Measurements from ENCODE around the gene ARHGAP5.

ARHGAP5 gene

DNA sequence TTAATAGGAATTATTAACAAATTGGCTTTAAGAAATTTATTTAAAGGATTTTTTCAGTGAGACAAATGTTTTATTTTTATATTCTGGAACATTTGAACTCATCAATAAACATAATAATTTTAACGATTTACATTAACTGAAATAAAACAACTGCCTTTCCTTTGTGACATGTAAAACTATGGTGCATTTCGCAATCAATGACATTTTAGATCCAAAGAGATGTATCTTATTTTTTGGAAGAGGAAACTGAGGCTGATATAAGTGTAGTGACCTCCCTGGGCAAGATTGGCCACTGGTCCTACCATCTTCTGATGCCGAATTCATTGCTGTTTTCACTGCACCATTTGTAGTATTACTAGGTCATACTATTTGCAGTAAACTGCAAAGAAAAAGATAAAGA is 128.4 kb downstream of the ARHGAP5 start:
- peaks cover 6% of the 10 kb centered on the region for H3K4me1 ChIP-seq (ENCODE audit: insufficient read depth, poor library complexity, severe bottlenecking)
- no peaks in the 10 kb centered on the region for H3K36me3 ChIP-seq (ENCODE audit: low read depth)
- no peak overlapping the region for H3K27ac ChIP-seq (ENCODE audit: poor library complexity, severe bottlenecking)
- H3K4me3 ChIP-seq (ENCODE audit: severe bottlenecking) = no peak overlapping the region
- no peak for TF ChIP-seq CTCF (IDR thresholded peaks at IDR 0.05; ENCODE audit: poor library complexity, severe bottlenecking)
- H3K27me3 ChIP-seq (ENCODE audit: insufficient read depth, poor library complexity, severe bottlenecking) = no peaks in the 10 kb centered on the region
- DNase-seq (ENCODE audit: low spot score) = no peak
- H3K9me3 ChIP-seq (ENCODE audit: severe bottlenecking) = no peaks in the 10 kb centered on the region
- ATAC-seq (ENCODE audit: low read depth) = no peak

- Histone ChIP-seq H3K4me3 (ENCODE audit: severe bottlenecking) (no peak overlapping the region), H3K9me3 (ENCODE audit: severe bottlenecking) (no peaks in the 10 kb centered on the region), H3K36me3 (ENCODE audit: low read depth) (no peaks in the 10 kb centered on the region), H3K27ac (ENCODE audit: poor library complexity, severe bottlenecking) (no peak overlapping the region), H3K4me1 (ENCODE audit: insufficient read depth, poor library complexity, severe bottlenecking) (peaks cover 6% of the 10 kb centered on the region), H3K27me3 (ENCODE audit: insufficient read depth, poor library complexity, severe bottlenecking) (no peaks in the 10 kb centered on the region)
- DNase-seq (ENCODE audit: low spot score) = no peak
- peak; percentile 11 for TF ChIP-seq CTCF (IDR thresholded peaks at IDR 0.05; ENCODE audit: poor library complexity, severe bottlenecking)
- ATAC-seq (ENCODE audit: low read depth) = no peak
Observed at GRCh38 chr14:32205984-32206383, 128.9 kb downstream of the ARHGAP5 start.

- Histone ChIP-seq H3K4me1 (ENCODE audit: insufficient read depth, poor library complexity, severe bottlenecking) (peaks cover 6% of the 10 kb centered on the region), H3K36me3 (ENCODE audit: low read depth) (no peaks in the 10 kb centered on the region), H3K9me3 (ENCODE audit: severe bottlenecking) (no peaks in the 10 kb centered on the region), H3K4me3 (ENCODE audit: severe bottlenecking) (no peak overlapping the region), H3K27ac (ENCODE audit: poor library complexity, severe bottlenecking) (no peak overlapping the region), H3K27me3 (ENCODE audit: insufficient read depth, poor library complexity, severe bottlenecking) (no peaks in the 10 kb centered on the region)
- no peak for ATAC-seq (ENCODE audit: low read depth)
- no peak for DNase-seq (ENCODE audit: low spot score)
- TF ChIP-seq CTCF (IDR thresholded peaks at IDR 0.05; ENCODE audit: poor library complexity, severe bottlenecking) = no peak
Observed at GRCh38 chr14:32206552-32206951, 129.4 kb downstream of the ARHGAP5 start.

DNA sequence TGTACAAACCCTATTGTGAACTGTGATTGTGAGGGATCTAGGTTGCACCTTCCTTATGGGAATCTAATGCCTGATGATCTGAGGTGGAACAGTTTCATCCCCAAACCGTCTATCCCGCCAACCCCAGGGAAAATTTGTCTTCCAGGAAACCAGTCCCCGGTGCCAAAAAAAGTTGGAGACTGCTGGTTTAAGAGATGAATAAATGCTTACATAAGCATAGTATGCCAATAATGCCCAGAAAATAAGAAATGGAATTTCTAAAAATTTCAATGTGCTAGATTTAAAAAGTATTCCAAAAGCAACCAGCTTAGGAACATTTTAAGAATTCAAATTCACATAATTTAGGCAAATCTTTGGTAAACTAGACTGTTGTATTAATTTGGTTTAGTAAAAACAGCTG is 131.4 kb downstream of the ARHGAP5 start:
- no peaks in the 10 kb centered on the region for H3K36me3 ChIP-seq (ENCODE audit: low read depth)
- no peak for ATAC-seq (ENCODE audit: low read depth)
- H3K4me1 ChIP-seq (ENCODE audit: insufficient read depth, poor library complexity, severe bottlenecking) = peaks cover 6% of the 10 kb centered on the region
- no peaks in the 10 kb centered on the region for H3K9me3 ChIP-seq (ENCODE audit: severe bottlenecking)
- H3K27me3 ChIP-seq (ENCODE audit: insufficient read depth, poor library complexity, severe bottlenecking) = no peaks in the 10 kb centered on the region
- DNase-seq (ENCODE audit: low spot score) = no peak
- no peak overlapping the region for H3K27ac ChIP-seq (ENCODE audit: poor library complexity, severe bottlenecking)
- no peak for TF ChIP-seq CTCF (IDR thresholded peaks at IDR 0.05; ENCODE audit: poor library complexity, severe bottlenecking)
- no peak overlapping the region for H3K4me3 ChIP-seq (ENCODE audit: severe bottlenecking)
